ENCODE measurements around the gene OSBPL2. TPM values are rescaled to one million over a fixed set of nuclear protein-coding genes. Genes with fewer than 3 reads are reported as not detected.

OSBPL2 gene
- polyA plus RNA-seq, 1 donor (not counting 4 experiments of a cell fraction or from before 2014, with no cell fraction given): 15.9 TPM

- TF ChIP-seq EZH2 (IDR thresholded peaks at IDR 0.05; ENCODE audit: low read length) (no peak), CTCF (optimal IDR thresholded peaks at IDR 0.05 in 1 of 3, IDR thresholded peaks at IDR 0.05 in 1 of 3, conservative IDR thresholded peaks at IDR 0.05 in 1 of 3; ENCODE audit: extremely low read depth in 1 of 3, insufficient read depth in 2 of 3, low read length in 3 of 3) (no peak)
- peaks cover 18 to 31% of the 10 kb centered on the region in 2 experiments for H3K36me3 ChIP-seq (ENCODE audit: control insufficient read depth in 2 of 2, extremely low read depth in 1 of 2, insufficient read depth in 2 of 2, low read length in 2 of 2)
- H2AFZ ChIP-seq (ENCODE audit: control insufficient read depth, low read length): no peak overlapping the region
- no peaks in the 10 kb centered on the region for H3K9me1 ChIP-seq (ENCODE audit: control insufficient read depth, extremely low read depth, insufficient read depth, low read length)
- dilution Hi-C loops (cut with MboI; ENCODE audit: extremely low pct_ligation_motif_present, low sequenced_read_pairs): no loop called here
- no peaks in the 10 kb centered on the region for H3K9me3 ChIP-seq (ENCODE audit: control insufficient read depth, low read depth, low read length)
- FAIRE-seq (no peak), DNase-seq (ENCODE audit: low read depth, low spot score) (no peak)
- no peak overlapping the region for H3K27ac ChIP-seq (ENCODE audit: control insufficient read depth, insufficient read depth, low read length)
- H3K27me3 ChIP-seq (ENCODE audit: control insufficient read depth, extremely low read depth, insufficient read depth, low read length): no peaks in the 10 kb centered on the region
- H4K20me1 ChIP-seq (ENCODE audit: control insufficient read depth, extremely low read depth, insufficient read depth, low read length): peaks cover 4% of the 10 kb centered on the region
- H3K79me2 ChIP-seq (ENCODE audit: control insufficient read depth, insufficient read depth, low read length): no peaks in the 10 kb centered on the region
- no peak overlapping the region for H3K4me2 ChIP-seq (ENCODE audit: control insufficient read depth, extremely low read depth, insufficient read depth, low read depth, low read length)
- H3K4me3 ChIP-seq (ENCODE audit: control insufficient read depth in 2 of 3, extremely low read depth in 1 of 3, insufficient read depth in 2 of 3, low read depth in 1 of 3, low read length in 3 of 3): no peak overlapping the region
- no peak overlapping the region for H3K9ac ChIP-seq (ENCODE audit: control insufficient read depth, extremely low read depth, insufficient read depth, low read length)
- H3K4me1 ChIP-seq (ENCODE audit: control insufficient read depth, extremely low read depth, insufficient read depth, low read length): no peaks in the 10 kb centered on the region
These were observed 53.8 kb downstream of the OSBPL2 start for GRCh38 chr20:62292108-62292507.

DNA sequence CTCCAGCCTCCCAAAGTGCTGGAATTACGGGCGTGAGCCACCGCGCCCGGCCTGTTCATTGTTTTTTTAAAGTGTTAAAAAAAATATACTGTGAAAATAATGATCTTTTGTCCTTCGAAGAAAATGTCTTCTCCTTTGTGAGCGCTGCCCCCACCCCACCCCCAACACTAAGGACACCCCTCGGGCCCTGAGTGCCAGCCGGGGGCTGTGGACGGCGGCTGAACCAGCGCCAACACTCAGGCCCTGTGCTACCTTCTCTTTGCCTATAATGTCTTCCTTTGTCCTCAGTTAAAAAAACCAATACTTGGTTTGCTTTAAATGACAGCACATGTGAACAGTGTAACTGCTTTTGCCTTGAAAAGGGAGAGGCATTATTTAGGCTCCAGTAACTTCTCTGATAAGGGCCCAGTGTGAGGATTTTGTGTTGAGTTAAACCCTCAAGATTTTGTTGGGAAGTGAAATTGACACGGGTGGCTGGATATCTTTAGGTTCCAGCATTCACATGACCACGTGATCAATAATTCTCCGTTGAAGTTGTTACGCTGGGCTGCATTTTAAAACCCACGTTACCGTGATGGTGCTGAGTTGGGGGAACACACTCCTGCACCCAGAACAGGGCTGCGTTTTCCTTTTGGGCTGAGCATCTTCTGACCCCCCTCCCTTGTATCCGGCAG lies 54.9 kb downstream of the OSBPL2 start:
- H3K9ac ChIP-seq (ENCODE audit: control insufficient read depth, extremely low read depth, insufficient read depth, low read length): no peak overlapping the region
- H3K4me1 ChIP-seq (ENCODE audit: control insufficient read depth, extremely low read depth, insufficient read depth, low read length): no peaks in the 10 kb centered on the region
- H3K27ac ChIP-seq (ENCODE audit: control insufficient read depth, insufficient read depth, low read length): no peak overlapping the region
- dilution Hi-C loops (cut with MboI; ENCODE audit: extremely low pct_ligation_motif_present, low sequenced_read_pairs): no loop called here
- FAIRE-seq (no peak), DNase-seq (ENCODE audit: low read depth, low spot score) (no peak)
- no peak overlapping the region for H3K4me2 ChIP-seq (ENCODE audit: control insufficient read depth, extremely low read depth, insufficient read depth, low read depth, low read length)
- H4K20me1 ChIP-seq (ENCODE audit: control insufficient read depth, extremely low read depth, insufficient read depth, low read length): peaks cover 4% of the 10 kb centered on the region
- H3K27me3 ChIP-seq (ENCODE audit: control insufficient read depth, extremely low read depth, insufficient read depth, low read length): no peaks in the 10 kb centered on the region
- no peak overlapping the region for H3K4me3 ChIP-seq (ENCODE audit: control insufficient read depth in 2 of 3, extremely low read depth in 1 of 3, insufficient read depth in 2 of 3, low read depth in 1 of 3, low read length in 3 of 3)
- no peak overlapping the region for H2AFZ ChIP-seq (ENCODE audit: control insufficient read depth, low read length)
- H3K9me1 ChIP-seq (ENCODE audit: control insufficient read depth, extremely low read depth, insufficient read depth, low read length): no peaks in the 10 kb centered on the region
- no peak for TF ChIP-seq EZH2 (IDR thresholded peaks at IDR 0.05; ENCODE audit: low read length)
- TF ChIP-seq CTCF (optimal IDR thresholded peaks at IDR 0.05 in 1 of 3, IDR thresholded peaks at IDR 0.05 in 1 of 3, conservative IDR thresholded peaks at IDR 0.05 in 1 of 3; ENCODE audit: extremely low read depth in 1 of 3, insufficient read depth in 2 of 3, low read length in 3 of 3): no peak
- H3K36me3 ChIP-seq (ENCODE audit: control insufficient read depth in 2 of 2, extremely low read depth in 1 of 2, insufficient read depth in 2 of 2, low read length in 2 of 2): peaks cover 18 to 33% of the 10 kb centered on the region in 2 experiments
- H3K9me3 ChIP-seq (ENCODE audit: control insufficient read depth, low read depth, low read length): no peaks in the 10 kb centered on the region
- H3K79me2 ChIP-seq (ENCODE audit: control insufficient read depth, insufficient read depth, low read length): no peaks in the 10 kb centered on the region

Data from keratinocyte (primary cell).